H1 (cell line): Measurements from ENCODE around the gene BSN. TPM values are rescaled to one million over a fixed set of nuclear protein-coding genes. Genes with fewer than 3 reads are reported as not detected.

Experiments used
- CTCF ChIA-PET: fragments of 300-600 bp; sonication (Branson Sonifier 250); formaldehyde crosslinking; loops from one replicate; lab custom pipeline; 2021; ENCODE audit not compliant: partially characterized antibody; lab: Charles Lee
- POLR2A ChIA-PET: fragments of 300-600 bp; sonication (Branson Sonifier 250); formaldehyde crosslinking; loops from one replicate; lab custom pipeline; 2021; ENCODE audit warnings: inconsistent platforms; ENCODE audit not compliant: partially characterized antibody; lab: Charles Lee
- DNase-seq, 2 experiments: peaks; one replicate each; pipeline versions ENCODE4 v3.0.0 to v3.0.0-alpha.2; 2010 to 2022; ENCODE audit warnings: low spot score in 2 of 2, low read depth in 1 of 2, mixed read lengths in 1 of 2
- FAIRE-seq: peaks from 2 replicates; lab custom pipeline; 2011; peaks lifted over from hg19 to GRCh38; lab: Jason Lieb, UNC
- H2AFZ ChIP-seq: 2 replicates; pipeline ENCODE4 v1.8.1; 2012; ENCODE audit warnings: low read length, inconsistent platforms
- H2AK5ac ChIP-seq: 2 replicates; pipeline ENCODE4 v1.6.1; 2013; ENCODE audit warnings: low read depth, low read length
- H2BK120ac ChIP-seq: replicated peaks from 2 replicates; pipeline ENCODE3; 2013; ENCODE audit warnings: low read depth, low read length, inconsistent platforms
- H2BK12ac ChIP-seq: 2 replicates; pipeline ENCODE4 v1.6.1; 2013; ENCODE audit warnings: low read depth, low read length
- H2BK15ac ChIP-seq: 2 replicates; pipeline ENCODE4 v1.6.1; 2013; ENCODE audit warnings: low read length
- H2BK20ac ChIP-seq: 2 replicates; pipeline ENCODE4 v1.6.1; 2013; ENCODE audit warnings: low read length
- H2BK5ac ChIP-seq: 2 replicates; pipeline ENCODE4 v1.6.1; 2013; ENCODE audit warnings: low read depth, low read length
- H3K14ac ChIP-seq: 2 replicates; pipeline ENCODE4 v1.6.1; 2013; ENCODE audit warnings: inconsistent platforms; ENCODE audit not compliant: insufficient read length
- H3K18ac ChIP-seq: 2 replicates; pipeline ENCODE4 v1.6.1; 2013; ENCODE audit warnings: low read length; ENCODE audit errors: extremely low read depth
- H3K23ac ChIP-seq: 2 replicates; pipeline ENCODE4 v1.6.1; 2013; ENCODE audit warnings: inconsistent platforms; ENCODE audit not compliant: insufficient read length
- H3K23me2 ChIP-seq: 2 replicates; pipeline ENCODE4 v1.6.1; 2013; ENCODE audit warnings: low read depth, low read length
- H3K27ac ChIP-seq: 2 replicates; pipeline ENCODE4 v1.6.1; 2011; ENCODE audit warnings: low read depth, low read length, inconsistent platforms
- H3K27me3 ChIP-seq, 4 experiments: replicated peaks in 1 of 4; 1 replicate in 1 of 4; 2 replicates in 3 of 4; pipeline versions ENCODE4 v1.6.1 to v1.8.1; 2011 to 2013; ENCODE audit warnings: low read length in 3 of 4, mild to moderate bottlenecking in 3 of 4, inconsistent platforms in 2 of 4, mixed read lengths in 2 of 4, moderate library complexity in 1 of 4; ENCODE audit not compliant: control insufficient read depth in 3 of 4, insufficient read depth in 3 of 4; ENCODE audit errors: extremely low read depth in 1 of 4
- H3K36me3 ChIP-seq, 4 experiments: 2 replicates each; pipeline versions ENCODE4 v1.6.1 to v1.8.1; 2011 to 2013; ENCODE audit warnings: mild to moderate bottlenecking in 4 of 4, low read length in 3 of 4, moderate library complexity in 2 of 4, control low read depth in 1 of 4, inconsistent platforms in 1 of 4; ENCODE audit not compliant: insufficient read depth in 4 of 4, control insufficient read depth in 2 of 4
- H3K4ac ChIP-seq: replicated peaks from 2 replicates; pipeline ENCODE3; 2013; ENCODE audit warnings: low read length, low read depth, mixed read lengths, inconsistent platforms; ENCODE audit not compliant: insufficient read length
- H3K4me1 ChIP-seq, 4 experiments: replicated peaks in 1 of 4; 1 replicate in 1 of 4; 2 replicates in 3 of 4; pipeline versions ENCODE4 v1.6.1 to v1.8.1; 2011 to 2013; ENCODE audit warnings: low read length in 3 of 4, inconsistent platforms in 2 of 4, mixed read lengths in 1 of 4; ENCODE audit not compliant: insufficient read depth in 4 of 4, control insufficient read depth in 3 of 4
- H3K4me2 ChIP-seq, 2 experiments: 2 replicates each; pipeline versions ENCODE4 v1.6.1 to v1.8.1; 2011 to 2013; ENCODE audit warnings: low read depth in 2 of 2, low read length in 2 of 2, control low read depth in 1 of 2, inconsistent platforms in 1 of 2, mild to moderate bottlenecking in 1 of 2; ENCODE audit not compliant: insufficient read depth in 1 of 2
- H3K4me3 ChIP-seq, 4 experiments: fragments of 200-600, 300-600 bp in 1 of 4; sonication (generic), shearing (Covaris generic), sonication (Bioruptor Twin) in 1 of 4; 2 replicates each; pipeline versions ENCODE4 v1.5.1 to v1.8.1; 2011 to 2016; ENCODE audit warnings: low read length in 4 of 4, low read depth in 3 of 4, control low read depth in 2 of 4, inconsistent platforms in 2 of 4, mild to moderate bottlenecking in 2 of 4, mixed read lengths in 1 of 4, moderate library complexity in 1 of 4; ENCODE audit not compliant: insufficient read depth in 2 of 4; ENCODE audit errors: extremely low read depth in 1 of 4
- H3K56ac ChIP-seq: replicated peaks from 2 replicates; pipeline ENCODE3; 2013; ENCODE audit warnings: low read depth, mild to moderate bottlenecking, mixed read lengths, low read length, inconsistent platforms; ENCODE audit not compliant: insufficient read length
- H3K79me1 ChIP-seq: 2 replicates; pipeline ENCODE4 v1.6.1; 2013; ENCODE audit warnings: low read depth, low read length, control low read depth
- H3K79me2 ChIP-seq, 2 experiments: 2 replicates each; pipeline versions ENCODE4 v1.6.1 to v1.8.1; 2012 to 2013; ENCODE audit warnings: low read length in 2 of 2, mild to moderate bottlenecking in 2 of 2, inconsistent platforms in 1 of 2; ENCODE audit not compliant: insufficient read depth in 2 of 2, control insufficient read depth in 1 of 2
- H3K9ac ChIP-seq, 4 experiments: replicated peaks in 1 of 4; 1 replicate in 1 of 4; 2 replicates in 3 of 4; pipeline versions ENCODE4 v1.6.1 to v1.8.1; 2011 to 2013; ENCODE audit warnings: low read depth in 3 of 4, low read length in 3 of 4, control low read depth in 2 of 4, mild to moderate bottlenecking in 2 of 4, moderate library complexity in 2 of 4, inconsistent platforms in 1 of 4; ENCODE audit errors: extremely low read depth in 1 of 4
- H3K9me3 ChIP-seq, 2 experiments: 2 replicates each; pipeline versions ENCODE4 v1.6.1 to v1.8.1; 2012 to 2013; ENCODE audit warnings: mild to moderate bottlenecking in 2 of 2, moderate library complexity in 2 of 2, control low read depth in 1 of 2, inconsistent platforms in 1 of 2, low read depth in 1 of 2, low read length in 1 of 2, mixed read lengths in 1 of 2; ENCODE audit not compliant: insufficient read depth in 2 of 2
- H4K20me1 ChIP-seq, 2 experiments: replicated peaks in 1 of 2; 2 replicates each; pipeline versions ENCODE3 to v1.8.1; 2011 to 2013; ENCODE audit warnings: inconsistent platforms in 2 of 2, low read length in 2 of 2, mild to moderate bottlenecking in 1 of 2; ENCODE audit not compliant: insufficient read depth in 2 of 2, control insufficient read depth in 1 of 2
- H4K5ac ChIP-seq: 2 replicates; pipeline ENCODE4 v1.6.1; 2013; ENCODE audit warnings: low read length, low read depth, mixed read lengths, inconsistent platforms; ENCODE audit not compliant: insufficient read length
- H4K8ac ChIP-seq: 2 replicates; pipeline ENCODE4 v1.8.0; 2013; ENCODE audit warnings: mild to moderate bottlenecking, moderate library complexity, low read length, inconsistent platforms; ENCODE audit not compliant: insufficient read depth; ENCODE audit errors: extremely low read depth
- H4K91ac ChIP-seq: replicated peaks from 2 replicates; pipeline ENCODE3; 2013; ENCODE audit warnings: low read length, mixed read lengths, inconsistent platforms; ENCODE audit not compliant: insufficient read length
- BCL11A ChIP-seq, 2 experiments: IDR thresholded peaks; one replicate each; pipeline ENCODE4 v1.6.1; 2011; ENCODE audit warnings: low read depth in 2 of 2, low read length in 2 of 2, mild to moderate bottlenecking in 2 of 2
- GABPA ChIP-seq: IDR thresholded peaks from 2 replicates; pipeline ENCODE4 v1.6.1; 2011; ENCODE audit warnings: mild to moderate bottlenecking, low read length, moderate library complexity, borderline replicate concordance; ENCODE audit not compliant: insufficient read depth
- KDM5A ChIP-seq: fragments of 200-600 bp; IDR thresholded peaks from 2 replicates; pipeline ENCODE4 v1.7.1; 2012; ENCODE audit warnings: mild to moderate bottlenecking, low read length, inconsistent platforms, mixed read lengths
- MAFK ChIP-seq: IDR thresholded peaks from 2 replicates; pipeline ENCODE4 v1.6.1; 2012; ENCODE audit warnings: low read depth, mild to moderate bottlenecking, improper control_type of control experiment, low read length
- RNF2 ChIP-seq: fragments of 200-900, 300-1000 bp; sonication (generic); IDR thresholded peaks from 2 replicates; pipeline ENCODE4 v1.7.1; 2016; ENCODE audit warnings: borderline replicate concordance, low read depth, mild to moderate bottlenecking, antibody characterized with exemption, low read length; ENCODE audit not compliant: poor library complexity, severe bottlenecking; ENCODE audit errors: missing control alignments
- SAP30 ChIP-seq: fragments of 300-600 bp; sonication (generic); IDR thresholded peaks from 2 replicates; pipeline ENCODE4 v1.7.1; 2012; ENCODE audit warnings: low read length, moderate library complexity, mild to moderate bottlenecking, inconsistent platforms; ENCODE audit not compliant: insufficient read depth, insufficient replicate concordance
- SIN3A ChIP-seq, 2 experiments: IDR thresholded peaks in 1 of 2; conservative IDR thresholded peaks in 1 of 2; 2 replicates each; pipeline ENCODE4 v1.6.1; 2011 to 2012; ENCODE audit warnings: low read length in 2 of 2, improper control_type of control experiment in 1 of 2, low read depth in 1 of 2, mild to moderate bottlenecking in 1 of 2
- SIX5 ChIP-seq: IDR thresholded peaks from 2 replicates; pipeline ENCODE4 v1.6.1; 2011; ENCODE audit warnings: mild to moderate bottlenecking, low read depth, low read length
- SP4 ChIP-seq: IDR thresholded peaks from 2 replicates; pipeline ENCODE4 v1.6.1; 2012; ENCODE audit warnings: low read length, inconsistent platforms
- SUZ12 ChIP-seq: fragments of 200-600 bp; sonication (generic); IDR thresholded peaks from 2 replicates; pipeline ENCODE4 v1.6.1; 2012; ENCODE audit warnings: mild to moderate bottlenecking, inconsistent platforms, low read length, moderate library complexity, mixed read lengths
- USF2 ChIP-seq: IDR thresholded peaks from 2 replicates; pipeline ENCODE4 v1.6.1; 2011; ENCODE audit warnings: low read length, improper control_type of control experiment
- WGBS, 2 experiments: shearing (Covaris generic) in 1 of 2; methylation state at CpG; one replicate each; pipeline versions ENCODE4 v1.1.6 to v1.1.7; 2013 to 2015; ENCODE audit warnings: low lambda C conversion rate in 2 of 2, mixed read lengths in 2 of 2, inconsistent platforms in 1 of 2, low coverage in 1 of 2, missing lambda C conversion rate in 1 of 2; ENCODE audit not compliant: insufficient replicate concordance in 2 of 2, insufficient coverage in 1 of 2, insufficient read length in 1 of 2; ENCODE audit errors: extremely low coverage in 1 of 2, missing lambda C conversion rate in 1 of 2; 5-methylcytosine and 5-hydroxymethylcytosine counted together
- polyA plus RNA-seq, 7 experiments: library from polyadenylated mRNA; depleted of rRNA in 3 of 7; stranded (reverse) in 5 of 7; unstranded in 2 of 7; fragments of >200 nt in 5 of 7; fragments of 200-250 nt in 2 of 7; gene quantifications; 1 replicate in 5 of 7; 2 replicates in 1 of 7; 4 replicates in 1 of 7; pipeline versions ENCODE4 v1.2.1 to v1.2.3, GENCODE V29; 2011 to 2013; ENCODE audit warnings: missing spikeins in 2 of 7, mixed read lengths in 2 of 7
- total RNA-seq: library from RNA; stranded (reverse); fragmentation: NEBNext Ultra II Directional; extraction: Animal tissue kit (Norgen Biotek cat#: 25700); gene quantifications from 2 replicates; pipeline ENCODE4 v1.2.1, GENCODE V29; 2021

Gene BSN
- total and polyA plus RNA-seq, 2 of the 8 experiments (the other 6 are each of a cell fraction or from before 2014, with no cell fraction given): 0.60 to 3.0 TPM

- H3K36me3 ChIP-seq: no peaks in the 10 kb centered on the region
- no peaks in the 10 kb centered on the region for H4K20me1 ChIP-seq
- no peaks in the 10 kb centered on the region for H3K79me2 ChIP-seq
- no peak overlapping the region for H3K56ac ChIP-seq
- WGBS, 2 experiments: 95% methylated on average over 19 of the region's 19 CpGs; no CpG with 5 or more reads in 1 of the 2 experiments
- no peak overlapping the region for H3K18ac ChIP-seq
- H2BK5ac ChIP-seq: no peak overlapping the region
- H2AK5ac ChIP-seq: no peak overlapping the region
- no peak overlapping the region for H4K91ac ChIP-seq
- no peak overlapping the region for H2BK15ac ChIP-seq
- H4K8ac ChIP-seq: peak overlapping the region; percentile 22; the same call in 1 of the 2 replicates
- no peak overlapping the region for H3K27ac ChIP-seq
- no peaks in the 10 kb centered on the region for H3K9me3 ChIP-seq
- no peak overlapping the region for H3K4me3 ChIP-seq
- H2BK20ac ChIP-seq: no peak overlapping the region
- ChIA-PET POLR2A (no interaction called here), CTCF (interaction anchor here (1.1 to 7.9 kb wide), 8 partner anchors 8 to 116 kb away, joined by 3 to 39 read pairs (median 4); no protein-coding TSS in a partner anchor)
- DNase-seq: no peak
- no peak overlapping the region for H2BK120ac ChIP-seq
- no peak for FAIRE-seq
- H3K4me2 ChIP-seq: no peak overlapping the region
- no peaks in the 10 kb centered on the region for H3K23me2 ChIP-seq
- H3K9ac ChIP-seq: no peak overlapping the region
- no peaks in the 10 kb centered on the region for H3K4me1 ChIP-seq
- H2AFZ ChIP-seq: no peak overlapping the region
- H2BK12ac ChIP-seq: no peak overlapping the region
- no peaks in the 10 kb centered on the region for H3K27me3 ChIP-seq
- no peak overlapping the region for H3K23ac ChIP-seq
- no peaks in the 10 kb centered on the region; the same call in 1 of the 2 replicates for H3K79me1 ChIP-seq
- H3K4ac ChIP-seq: no peak overlapping the region
- no peak overlapping the region for H4K5ac ChIP-seq
- no peak overlapping the region for H3K14ac ChIP-seq
- TF ChIP-seq SIX5 (no peak), KDM5A (no peak), RNF2 (no peak), USF2 (no peak), MAFK (no peak), GABPA (no peak), SUZ12 (no peak), BCL11A (IDR thresholded peaks at IDR 0.05; ENCODE audit: low read depth in 2 of 2, low read length in 2 of 2) (no peak), SP4 (no peak), SIN3A (conservative IDR thresholded peaks at IDR 0.05 in 1 of 2, IDR thresholded peaks at IDR 0.05 in 1 of 2; ENCODE audit: low read depth in 1 of 2, low read length in 2 of 2) (no peak), SAP30 (no peak)
Observed at GRCh38 chr3:49655731-49656285, 101.5 kb downstream of the BSN start.
